H4 (cell line): ENCODE measurements around the gene ORM1. TPM values are rescaled to one million over a fixed set of nuclear protein-coding genes. Genes with fewer than 3 reads are reported as not detected.

Experiments used
- total RNA-seq: library from RNA; depleted of rRNA; stranded (reverse); fragments of >200 nt; shearing (Covaris generic); gene quantifications from 2 replicates; pipeline ENCODE4 v1.2.3, GENCODE V29; 2014; rRNA removed

The ORM1 gene
- total RNA-seq, 1 experiment from 2014 or later = 0.33 TPM

Other genes starting within 250 kb of the ORM1 start
- gene AMBP, start 244.8 kb upstream of the ORM1 start, total RNA-seq = 6.6 and 9.9 TPM in 2 replicates
- not detected in 2 replicates for gene KIF12, start 223.8 kb upstream of the ORM1 start, total RNA-seq
- 1.3 and 2.4 TPM in 2 replicates for gene COL27A1, start 167.6 kb upstream of the ORM1 start, total RNA-seq
- 0.19 TPM in 1 of 2 replicates, not detected in the other for gene ORM2, start 6.8 kb downstream of the ORM1 start, total RNA-seq
- gene AKNA, start 64.9 kb downstream of the ORM1 start, total RNA-seq = 2.3 and 3.4 TPM in 2 replicates
- 0.37 and 1.5 TPM in 2 replicates for gene WHRN, start 182.4 kb downstream of the ORM1 start, total RNA-seq